A549 (cell line): Measurements from ENCODE around the gene MRPL36.
"Not testable (repeated sequence)": the region's sequence is repeated elsewhere in the genome, so short reads cannot be mapped to it uniquely, and the experiment has no call there.

ENCODE experiments used
- BHLHE40 ChIP-seq: IDR thresholded peaks from 2 replicates; pipeline ENCODE4 v1.6.1; 2012; ENCODE audit warnings: low read depth, low read length, inconsistent platforms
- CTCF ChIP-seq: fragments of >200 bp; sonication (Bioruptor Twin); formaldehyde crosslinking; IDR thresholded peaks from 3 replicates; pipeline ENCODE4 v1.5.1; 2016
- EHMT2 ChIP-seq: fragments of 200-600 bp; sonication (generic); IDR thresholded peaks from 2 replicates; pipeline ENCODE4 v1.6.1; 2016; ENCODE audit warnings: antibody characterized with exemption, low read depth, mild to moderate bottlenecking, moderate library complexity
- FOSL2 ChIP-seq, 2 experiments: fragments of 450-650 bp in 1 of 2; fragments of >200 bp in 1 of 2; sonication (Bioruptor Twin) in 1 of 2; formaldehyde crosslinking; IDR thresholded peaks; 2 replicates each; pipeline versions ENCODE4 v1.5.0 to v1.6.1; 2016 to 2020; ENCODE audit warnings: mild to moderate bottlenecking in 1 of 2, moderate library complexity in 1 of 2
- HDAC2 ChIP-seq: fragments of 200-600 bp; sonication (generic); IDR thresholded peaks from 2 replicates; pipeline ENCODE4 v1.6.1; 2016
- PHF8 ChIP-seq: fragments of 200-600 bp; sonication (generic); IDR thresholded peaks from 2 replicates; pipeline ENCODE4 v1.6.1; 2016; ENCODE audit warnings: low read depth, mild to moderate bottlenecking, antibody characterized with exemption, moderate library complexity, borderline replicate concordance
- POLR2A ChIP-seq: IDR thresholded peaks from 2 replicates; pipeline ENCODE4 v1.6.1; 2012; ENCODE audit warnings: mild to moderate bottlenecking, low read length
- RAD21 ChIP-seq, 2 experiments: fragments of >200 bp in 1 of 2; sonication (Bioruptor Twin) in 1 of 2; formaldehyde crosslinking in 1 of 2; IDR thresholded peaks in 1 of 2; conservative IDR thresholded peaks in 1 of 2; 2 replicates in 1 of 2; 3 replicates in 1 of 2; pipeline ENCODE4 v1.6.1; 2012 to 2018; ENCODE audit warnings: inconsistent platforms in 1 of 2
- RCOR1 ChIP-seq: fragments of 150-350 bp; IDR thresholded peaks from 2 replicates; pipeline ENCODE4 v1.6.1; 2014; ENCODE audit warnings: antibody characterized with exemption, low read length, low read depth
- SMC3 ChIP-seq: fragments of >200 bp; sonication (Bioruptor Twin); formaldehyde crosslinking; IDR thresholded peaks from 3 replicates; pipeline ENCODE4 v1.6.1; 2018; ENCODE audit warnings: inconsistent platforms

- TF ChIP-seq CTCF; POLR2A; FOSL2 (IDR thresholded peaks at IDR 0.05); FOSL2 (CRISPR knock-in tag; IDR thresholded peaks at IDR 0.05); SMC3; PHF8; EHMT2; HDAC2; RAD21 (conservative IDR thresholded peaks at IDR 0.05 in 1 of 2, IDR thresholded peaks at IDR 0.05 in 1 of 2); RCOR1; BHLHE40: not testable (repeated sequence)
Observed at GRCh38 chr5:1816495-1817089, 17.0 kb upstream of the MRPL36 start.
